IgD-negative memory B cell (primary cell): ENCODE measurements around the gene UBE2J1. TPM values are rescaled to one million over a fixed set of nuclear protein-coding genes. Genes with fewer than 3 reads are reported as not detected.
"Not testable (repeated sequence)": the region's sequence is repeated elsewhere in the genome, so short reads cannot be mapped to it uniquely, and the experiment has no call there.

Experiments used
- H3K27ac Mint-ChIP-seq, 3 donors: one replicate each; pipeline ENCODE4 v1.8.0; 2020 to 2022; ENCODE audit warnings: mild to moderate bottlenecking in 3 of 3, mixed read lengths in 3 of 3, moderate library complexity in 1 of 3
- H3K27me3 Mint-ChIP-seq: one replicate; pipeline ENCODE4 v1.8.0; 2021; ENCODE audit warnings: mixed read lengths
- H3K36me3 Mint-ChIP-seq: one replicate; pipeline ENCODE4 v1.8.0; 2020; ENCODE audit warnings: mild to moderate bottlenecking, mixed read lengths
- H3K4me1 Mint-ChIP-seq, 3 donors: one replicate each; pipeline ENCODE4 v1.8.0; 2020 to 2022; ENCODE audit warnings: mixed read lengths in 3 of 3, mild to moderate bottlenecking in 1 of 3
- H3K4me3 Mint-ChIP-seq, 4 donors: one replicate each; pipeline ENCODE4 v1.8.0; 2020 to 2022; ENCODE audit warnings: mild to moderate bottlenecking in 4 of 4, mixed read lengths in 4 of 4, moderate library complexity in 3 of 4
- H3K9me3 Mint-ChIP-seq, 3 donors: one replicate each; pipeline ENCODE4 v1.8.0; 2020 to 2021; ENCODE audit warnings: mixed read lengths in 3 of 3, mild to moderate bottlenecking in 1 of 3
- polyA plus RNA-seq: library from polyadenylated mRNA; unstranded; fragments of 300-500 nt; fragmentation: Illumina TruSeq; gene quantifications from one replicate; pipeline ENCODE4 v1.2.3, GENCODE V29; 2021

UBE2J1 gene, protein sequence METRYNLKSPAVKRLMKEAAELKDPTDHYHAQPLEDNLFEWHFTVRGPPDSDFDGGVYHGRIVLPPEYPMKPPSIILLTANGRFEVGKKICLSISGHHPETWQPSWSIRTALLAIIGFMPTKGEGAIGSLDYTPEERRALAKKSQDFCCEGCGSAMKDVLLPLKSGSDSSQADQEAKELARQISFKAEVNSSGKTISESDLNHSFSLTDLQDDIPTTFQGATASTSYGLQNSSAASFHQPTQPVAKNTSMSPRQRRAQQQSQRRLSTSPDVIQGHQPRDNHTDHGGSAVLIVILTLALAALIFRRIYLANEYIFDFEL
- polyA plus RNA-seq, result 193 TPM

DNA sequence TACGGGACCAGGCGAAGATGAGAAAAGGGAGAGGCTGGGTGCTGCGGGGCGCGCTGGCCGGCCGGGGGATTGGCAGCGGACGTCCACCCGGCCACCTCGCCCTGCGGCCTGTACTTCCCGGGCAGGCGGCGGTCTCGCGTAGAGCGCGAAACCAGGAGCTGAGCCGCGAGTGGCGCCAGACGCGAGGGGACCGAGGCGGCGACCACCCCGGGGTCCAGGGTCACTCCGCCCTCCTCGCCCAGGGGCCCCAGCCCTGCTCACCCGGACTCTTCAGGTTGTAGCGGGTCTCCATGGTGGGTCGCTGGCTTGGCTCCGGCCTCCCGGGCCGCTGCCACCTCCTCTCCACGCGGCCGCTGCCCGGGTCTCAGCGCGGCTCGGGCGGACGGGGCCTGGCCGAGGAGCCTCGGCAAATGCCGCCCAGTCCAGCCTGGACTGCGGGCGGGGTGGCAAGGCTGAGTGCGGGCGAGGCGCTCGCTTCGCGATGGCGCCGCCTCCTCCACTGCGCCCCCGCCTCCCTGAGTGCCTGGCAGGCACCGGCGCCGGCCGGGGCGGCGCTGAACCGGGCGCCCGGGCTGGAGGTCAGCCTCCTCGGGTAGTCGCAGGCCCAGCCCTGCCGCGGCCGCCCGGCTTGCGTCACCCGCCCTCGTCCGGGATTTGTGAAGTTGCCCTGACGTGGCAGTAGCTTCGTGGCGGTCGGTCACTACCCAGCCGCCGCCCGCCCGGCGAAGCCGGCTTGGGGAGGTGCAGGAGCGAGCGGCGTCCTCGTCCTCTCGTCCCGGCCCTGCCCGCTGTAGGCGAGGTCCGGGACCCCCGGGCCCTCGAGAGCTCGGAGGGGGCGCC is at the start of gene UBE2J1:
TSS of gene UBE2J1 (minus strand) at position 445 of the 840 bp plus-strand sequence. CDS start at position 292, 153 bp downstream.
- H3K4me1 Mint-ChIP-seq, result peaks cover 59 to 60% (median 59%) of the 10 kb centered on the region in 3 donors
- no peaks in the 10 kb centered on the region for H3K27me3 Mint-ChIP-seq
- no peaks in the 10 kb centered on the region for H3K36me3 Mint-ChIP-seq
- H3K27ac Mint-ChIP-seq, result peak within 1 kb of the TSS; percentile 94 to 98 (median 96)
- H3K4me3 Mint-ChIP-seq, result peak within 1 kb of the TSS; percentile 97 to 100 (median 98)
- no peaks in the 10 kb centered on the region for H3K9me3 Mint-ChIP-seq

DNA sequence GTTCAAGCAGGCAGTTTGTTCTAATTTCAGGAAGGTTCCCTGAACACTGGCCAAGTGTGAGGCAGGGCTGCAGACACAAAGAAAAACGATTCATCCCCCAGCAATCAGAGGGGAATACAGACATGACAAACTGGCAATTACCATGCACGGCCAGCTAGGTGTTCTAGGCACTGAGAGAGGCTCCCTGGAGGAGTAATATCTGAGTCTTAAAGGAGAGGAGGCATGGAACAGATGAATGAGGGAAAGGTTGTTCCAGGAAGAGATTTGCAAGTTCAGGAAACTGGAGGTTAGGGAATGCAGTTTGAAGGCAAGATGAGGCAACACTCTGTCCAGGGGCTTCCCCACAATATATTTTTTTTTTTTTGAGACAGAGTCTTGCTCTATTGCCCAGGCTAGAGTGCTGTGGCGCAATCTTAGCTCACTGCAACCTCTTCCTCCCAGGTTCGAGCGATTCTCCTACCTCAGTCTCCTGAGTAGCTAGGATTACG is 48.4 kb upstream of the UBE2J1 start:
- H3K27ac Mint-ChIP-seq, result no peak overlapping the region
- no peaks in the 10 kb centered on the region for H3K9me3 Mint-ChIP-seq
- no peak overlapping the region for H3K4me3 Mint-ChIP-seq

GRCh38 chr6:89400050-89400449 is 47.5 kb upstream of the UBE2J1 start:
- Mint-ChIP-seq H3K4me1 (peaks cover 0 to 3% (median 3%) of the 10 kb centered on the region in 3 donors), H3K27ac (no peak overlapping the region), H3K36me3 (peaks cover 1% of the 10 kb centered on the region), H3K9me3 (no peaks in the 10 kb centered on the region), H3K27me3 (peaks cover 3% of the 10 kb centered on the region), H3K4me3 (no peak overlapping the region)

More for the DNA sequence above, 48.4 kb upstream of the UBE2J1 start:
- H3K36me3 Mint-ChIP-seq, result peaks cover 1% of the 10 kb centered on the region
- H3K4me1 Mint-ChIP-seq, result peaks cover 0 to 3% (median 3%) of the 10 kb centered on the region in 3 donors
- peaks cover 3% of the 10 kb centered on the region for H3K27me3 Mint-ChIP-seq

DNA sequence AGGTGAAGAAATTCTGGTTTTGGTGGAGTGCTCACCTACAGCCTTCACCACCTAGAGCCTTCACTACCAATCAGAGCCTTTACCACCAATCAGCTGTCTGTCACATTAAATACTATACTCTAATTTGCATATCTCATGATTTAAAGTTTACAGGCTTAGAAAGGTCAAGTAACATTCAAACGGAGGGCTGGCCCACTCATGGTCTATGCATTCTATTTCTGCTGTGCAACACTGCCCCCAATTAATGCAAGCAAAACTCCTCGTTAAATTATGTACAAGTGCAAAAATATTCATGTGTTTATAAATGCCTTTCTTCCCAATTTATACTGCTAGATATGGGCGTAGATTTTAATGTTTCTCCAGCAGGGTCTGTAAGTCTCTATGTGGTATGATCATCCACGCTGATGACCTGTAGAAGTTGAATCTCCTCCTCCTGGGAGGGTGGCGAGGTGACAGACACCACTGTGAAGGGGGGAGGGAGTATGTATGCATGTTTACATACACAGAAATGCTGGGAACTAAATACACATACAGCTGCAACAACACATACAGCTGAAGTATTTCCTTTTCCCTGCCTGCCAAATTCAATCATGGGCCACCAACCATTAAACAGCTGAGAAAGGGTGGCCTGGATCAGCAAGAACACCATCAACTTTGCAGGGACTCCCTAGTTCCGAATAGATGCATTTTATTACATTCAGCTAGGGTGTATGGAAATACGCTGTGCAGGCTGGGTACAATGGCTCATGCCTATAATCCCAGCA is 46.4 kb upstream of the UBE2J1 start:
- Mint-ChIP-seq H3K27ac (no peak overlapping the region), H3K4me1 (peaks cover 0 to 3% (median 3%) of the 10 kb centered on the region in 3 donors), H3K9me3 (peaks cover 0 to 1% (median 0%) of the 10 kb centered on the region in 3 donors), H3K4me3 (no peak overlapping the region), H3K36me3 (peaks cover 1% of the 10 kb centered on the region), H3K27me3 (peaks cover 3% of the 10 kb centered on the region)

- not testable (repeated sequence) for H3K27ac Mint-ChIP-seq, H3K27me3 Mint-ChIP-seq, H3K36me3 Mint-ChIP-seq, H3K4me3 Mint-ChIP-seq, H3K4me1 Mint-ChIP-seq, H3K9me3 Mint-ChIP-seq
Measured at GRCh38 chr6:89397884-89398283, 45.4 kb upstream of the UBE2J1 start.

DNA sequence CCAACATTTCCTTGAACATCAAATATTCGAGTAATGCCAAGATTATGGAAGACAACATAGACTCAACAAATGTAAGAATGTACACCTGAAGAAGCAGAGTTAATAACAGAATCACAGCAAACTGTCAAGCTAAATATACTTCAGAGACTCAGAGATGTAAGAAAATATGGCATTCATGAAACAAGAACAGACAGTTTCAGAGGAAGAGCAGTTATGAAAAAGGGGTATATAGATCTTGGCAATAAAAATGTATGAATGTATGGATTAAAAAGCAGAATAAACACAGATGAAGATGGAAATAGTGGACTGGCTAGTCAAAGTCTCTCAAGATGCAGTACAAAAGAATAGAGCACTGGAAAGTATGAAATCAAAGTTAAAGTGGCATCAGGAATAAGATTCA is 41.1 kb upstream of the UBE2J1 start:
- H3K9me3 Mint-ChIP-seq, result peaks cover 0 to 7% (median 7%) of the 10 kb centered on the region in 3 donors
- no peaks in the 10 kb centered on the region for H3K4me1 Mint-ChIP-seq
- H3K27me3 Mint-ChIP-seq, result no peaks in the 10 kb centered on the region
- H3K4me3 Mint-ChIP-seq, result no peak overlapping the region
- H3K27ac Mint-ChIP-seq, result no peak overlapping the region
- no peaks in the 10 kb centered on the region for H3K36me3 Mint-ChIP-seq

- H3K4me3 Mint-ChIP-seq, result no peak overlapping the region
- H3K27ac Mint-ChIP-seq, result no peak overlapping the region
- no peaks in the 10 kb centered on the region for H3K27me3 Mint-ChIP-seq
- no peaks in the 10 kb centered on the region for H3K4me1 Mint-ChIP-seq
- H3K9me3 Mint-ChIP-seq, result peaks cover 0 to 7% (median 7%) of the 10 kb centered on the region in 3 donors
- H3K36me3 Mint-ChIP-seq, result no peaks in the 10 kb centered on the region
Measured at GRCh38 chr6:89392823-89393222, 40.3 kb upstream of the UBE2J1 start.

- no peak overlapping the region for H3K27ac Mint-ChIP-seq
Measured at GRCh38 chr6:89388846-89389245, 36.3 kb upstream of the UBE2J1 start.

DNA sequence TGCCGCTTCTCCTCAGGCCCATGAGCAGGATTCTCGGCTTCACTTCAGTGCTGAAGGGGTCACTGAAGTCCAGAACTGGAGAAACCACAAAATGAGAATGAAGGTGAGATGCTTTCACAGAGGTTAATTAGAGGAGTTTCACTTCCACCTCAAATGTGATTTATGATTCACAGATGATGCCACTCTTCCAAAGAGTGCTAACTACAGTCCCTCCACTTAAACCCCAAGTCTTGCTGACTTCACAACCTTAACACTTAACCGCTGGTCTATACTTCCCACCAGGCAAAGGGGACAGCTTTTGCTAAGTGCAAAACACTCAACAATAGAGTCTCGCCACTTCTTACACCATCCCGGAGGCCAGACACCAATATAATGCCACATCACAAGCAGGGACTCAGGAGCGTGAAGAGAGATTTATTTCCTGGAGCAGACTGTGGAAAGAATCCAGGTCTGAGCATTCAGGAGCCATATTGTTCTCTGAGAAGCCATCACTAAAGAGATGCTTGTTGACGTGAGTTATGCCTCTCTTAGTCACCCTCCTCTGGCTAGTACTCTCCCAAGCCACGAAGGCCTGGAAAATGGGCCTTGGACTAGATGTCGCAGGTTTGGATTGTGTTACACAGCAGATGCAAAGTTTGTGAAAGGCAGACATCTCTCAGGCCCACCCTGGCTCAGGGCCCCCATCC is 35.1 kb upstream of the UBE2J1 start:
- Mint-ChIP-seq H3K4me3 (peak overlapping the region in 2 of 4 donors; percentile 50 to 69), H3K27me3 (peaks cover 13% of the 10 kb centered on the region), H3K9me3 (no peaks in the 10 kb centered on the region), H3K36me3 (peaks cover 2% of the 10 kb centered on the region), H3K4me1 (peaks cover 6 to 9% (median 7%) of the 10 kb centered on the region in 3 donors), H3K27ac (peak overlapping the region in 1 of 3 donors; percentile 14)

More at GRCh38 chr6:89388846-89389245, 36.3 kb upstream of the UBE2J1 start:
- H3K4me3 Mint-ChIP-seq, result no peak overlapping the region
- no peaks in the 10 kb centered on the region for H3K36me3 Mint-ChIP-seq
- peaks cover 0 to 7% (median 4%) of the 10 kb centered on the region in 3 donors for H3K9me3 Mint-ChIP-seq
- peaks cover 6 to 9% (median 7%) of the 10 kb centered on the region in 3 donors for H3K4me1 Mint-ChIP-seq
- peaks cover 11% of the 10 kb centered on the region for H3K27me3 Mint-ChIP-seq

GRCh38 chr6:89386917-89387491 is 34.5 kb upstream of the UBE2J1 start:
- Mint-ChIP-seq H3K9me3 (no peaks in the 10 kb centered on the region), H3K36me3 (peaks cover 2% of the 10 kb centered on the region), H3K27me3 (peaks cover 13% of the 10 kb centered on the region), H3K4me1 (peaks cover 6 to 9% (median 7%) of the 10 kb centered on the region in 3 donors), H3K27ac (no peak overlapping the region), H3K4me3 (peak overlapping the region in 2 of 4 donors; percentile 50 to 69)

GRCh38 chr6:89385846-89386245 is 33.3 kb upstream of the UBE2J1 start:
- Mint-ChIP-seq H3K27ac (no peak overlapping the region), H3K27me3 (peaks cover 13% of the 10 kb centered on the region), H3K9me3 (no peaks in the 10 kb centered on the region), H3K36me3 (peaks cover 2% of the 10 kb centered on the region), H3K4me1 (peaks cover 6 to 9% (median 7%) of the 10 kb centered on the region in 3 donors), H3K4me3 (no peak overlapping the region)

GRCh38 chr6:89385156-89385667 is 32.7 kb upstream of the UBE2J1 start:
- no peaks in the 10 kb centered on the region for H3K9me3 Mint-ChIP-seq
- peaks cover 13% of the 10 kb centered on the region for H3K27me3 Mint-ChIP-seq
- no peak overlapping the region for H3K4me3 Mint-ChIP-seq
- H3K27ac Mint-ChIP-seq, result no peak overlapping the region
- H3K4me1 Mint-ChIP-seq, result peaks cover 6 to 9% (median 7%) of the 10 kb centered on the region in 3 donors
- peaks cover 2% of the 10 kb centered on the region for H3K36me3 Mint-ChIP-seq

GRCh38 chr6:89381031-89381430 is 28.5 kb upstream of the UBE2J1 start:
- no peak overlapping the region for H3K27ac Mint-ChIP-seq
- H3K36me3 Mint-ChIP-seq, result peaks cover 2% of the 10 kb centered on the region
- peaks cover 6% of the 10 kb centered on the region for H3K27me3 Mint-ChIP-seq
- H3K9me3 Mint-ChIP-seq, result no peaks in the 10 kb centered on the region
- H3K4me1 Mint-ChIP-seq, result peaks cover 3 to 4% (median 3%) of the 10 kb centered on the region in 3 donors
- no peak overlapping the region for H3K4me3 Mint-ChIP-seq
